ENCODE measurements around the gene LIPT1. TPM values are rescaled to one million over a fixed set of nuclear protein-coding genes. Genes with fewer than 3 reads are reported as not detected.
"Not testable (repeated sequence)": the region's sequence is repeated elsewhere in the genome, so short reads cannot be mapped to it uniquely, and the experiment has no call there.

Gene LIPT1
- total RNA-seq = 7.7 and 8.0 TPM in 2 replicates

DNA sequence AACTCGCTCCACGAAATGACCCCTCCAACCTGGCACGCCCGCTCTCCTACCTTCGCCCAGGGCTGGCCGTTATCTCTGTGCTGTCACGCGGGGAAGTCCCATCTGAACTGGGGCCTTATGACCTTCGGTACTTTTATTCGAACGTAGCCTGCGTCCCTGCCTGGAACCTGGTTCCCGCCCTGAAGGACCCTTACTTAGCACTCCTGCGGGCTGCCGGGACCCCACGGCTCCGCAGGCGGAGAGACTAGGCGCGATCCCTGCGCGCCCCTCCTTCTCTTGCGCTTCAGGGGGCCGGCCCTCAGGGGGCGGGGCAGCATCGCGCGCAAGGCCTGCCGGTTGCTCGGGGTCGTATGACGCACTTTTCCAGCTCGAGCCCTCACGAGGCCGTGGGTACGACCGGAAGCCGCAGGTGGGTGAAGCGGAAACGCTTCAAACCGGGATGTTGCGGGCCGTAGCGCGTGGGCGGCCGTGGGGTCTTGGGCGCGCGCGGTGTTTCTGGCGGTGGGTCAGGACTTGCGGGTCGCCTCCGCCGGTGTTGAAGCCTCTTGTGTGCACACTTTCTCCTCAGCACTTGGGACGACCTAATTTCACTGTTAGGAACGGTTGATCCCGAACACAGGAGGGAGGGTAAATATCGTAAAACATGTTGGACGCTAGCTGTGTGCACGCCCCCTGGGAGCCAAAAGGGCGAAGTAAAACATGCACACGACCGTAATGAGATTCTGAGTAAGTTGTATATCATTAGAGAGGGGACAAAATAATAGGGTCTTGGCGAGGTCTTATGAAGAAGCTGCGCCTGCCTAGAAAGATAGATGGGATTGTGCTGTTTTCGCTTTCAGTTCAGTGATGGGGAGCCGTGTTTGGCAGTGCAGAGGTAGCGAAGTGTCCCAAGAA, at the start of gene LIPT1, which contains the start of gene TSGA10:
Gene LIPT1 (plus strand): TSS at position 325 of the 894 bp plus-strand sequence. CDS start 6,991 bp downstream, outside the sequence.
Gene TSGA10 (minus strand): TSS at position 300 of the 894 bp plus-strand sequence. CDS start 45,503 bp downstream, outside the sequence.
- intact Hi-C loops (cut with micrococcal nuclease) = loop anchor here (1.0 to 10.0 kb wide), 5 partner anchors 14 to 700 kb away; partner anchors contain the start of genes C2orf15, MITD1, MRPL30 and REV1

DNA sequence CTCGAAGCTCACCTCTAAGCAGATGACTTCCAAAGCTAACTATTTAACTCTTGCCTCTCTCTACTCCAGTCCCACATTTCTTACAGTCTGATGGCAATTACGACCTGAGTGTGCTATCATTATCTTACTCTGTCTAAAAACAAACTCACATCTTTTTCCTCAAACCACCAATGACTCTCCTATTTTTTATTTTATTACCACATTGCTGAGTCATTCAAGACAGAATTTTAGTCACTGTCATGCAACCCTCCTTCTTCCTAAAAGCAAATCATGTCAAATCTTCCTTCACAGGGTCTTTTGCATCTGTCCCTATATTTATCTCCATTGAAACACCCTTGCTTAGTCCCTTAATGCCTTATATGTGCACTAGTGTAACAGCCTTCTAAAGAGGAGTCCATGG, 47.9 kb upstream of the LIPT1 start:
- intact Hi-C loops (cut with micrococcal nuclease) = no loop called here

DNA sequence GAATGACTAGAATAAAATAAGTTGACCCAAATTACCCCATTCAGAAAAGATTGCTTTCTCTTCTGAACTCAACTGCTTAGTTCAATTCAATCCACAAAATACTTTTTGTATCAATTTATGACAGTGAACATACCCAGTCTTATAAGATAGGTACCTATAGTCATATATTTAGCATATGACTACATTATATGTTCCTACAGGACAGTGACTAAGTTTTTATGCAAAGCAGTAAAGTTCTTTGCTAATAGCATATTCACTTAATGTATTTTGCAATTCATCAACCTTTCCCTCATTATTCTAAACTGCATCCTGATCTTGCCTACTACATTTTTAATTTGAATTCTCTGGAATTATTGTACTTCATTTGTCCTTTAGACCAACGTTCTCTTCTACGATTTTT, 43.5 kb upstream of the LIPT1 start:
- intact Hi-C loops (cut with micrococcal nuclease) = no loop called here

DNA sequence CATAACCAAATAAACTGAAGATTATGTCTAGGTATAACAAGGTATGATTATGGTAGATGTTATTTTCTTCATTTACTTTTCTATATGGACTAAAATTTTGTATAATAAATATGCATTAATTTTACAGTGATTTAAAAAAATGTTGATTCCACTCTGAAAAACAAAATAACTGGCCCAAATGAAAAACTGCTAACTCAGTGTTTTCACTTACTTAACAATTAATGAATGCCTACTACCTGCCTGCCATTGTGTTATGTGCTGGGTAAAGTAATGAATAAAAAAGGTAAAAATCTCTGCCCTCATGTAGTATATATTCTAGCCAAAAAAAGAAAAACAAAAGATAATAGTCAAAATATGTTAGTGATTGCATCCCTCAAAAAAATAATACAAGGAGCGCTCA, 42.8 kb upstream of the LIPT1 start:
- intact Hi-C loops (cut with micrococcal nuclease) = no loop called here

DNA sequence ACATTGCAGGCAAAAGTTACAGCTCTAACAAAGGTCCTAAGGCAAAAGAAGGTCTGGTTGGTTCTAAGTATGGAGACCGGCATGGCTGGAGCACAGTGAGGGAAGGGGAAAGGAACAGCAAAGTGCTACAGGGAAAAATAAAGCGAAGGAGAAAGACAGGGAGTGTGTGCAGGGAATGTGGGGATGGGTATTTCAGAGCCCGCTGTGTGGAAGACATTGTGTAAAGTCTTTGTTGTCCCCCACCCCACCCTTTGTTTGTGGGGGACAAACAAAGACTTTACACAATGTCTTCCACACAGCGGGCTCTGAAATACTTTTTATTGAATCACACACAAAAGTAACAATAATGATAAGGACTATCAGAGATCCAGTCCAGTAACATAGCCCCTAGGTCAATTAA, 42.1 kb upstream of the LIPT1 start:
- intact Hi-C loops (cut with micrococcal nuclease) = no loop called here

DNA sequence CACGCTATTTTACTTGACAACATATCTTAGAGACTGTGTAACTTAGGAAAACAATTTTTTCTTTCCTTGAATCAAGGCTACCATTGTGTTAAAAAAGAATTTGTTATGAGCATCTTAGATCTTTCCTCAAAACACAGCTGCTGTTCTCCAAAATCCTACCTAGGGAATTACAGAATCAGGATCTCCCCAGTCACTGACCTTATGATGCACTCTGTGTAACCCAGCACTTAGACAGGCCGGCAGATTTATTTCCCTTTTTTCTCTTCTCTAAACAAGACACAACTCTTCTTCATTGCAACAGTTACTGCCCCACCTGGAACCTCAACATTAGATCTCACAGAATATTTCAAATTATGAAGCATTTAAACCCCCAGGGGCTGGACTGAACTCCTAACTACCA, 26.8 kb upstream of the LIPT1 start:
- intact Hi-C loops (cut with micrococcal nuclease) = no loop called here

DNA sequence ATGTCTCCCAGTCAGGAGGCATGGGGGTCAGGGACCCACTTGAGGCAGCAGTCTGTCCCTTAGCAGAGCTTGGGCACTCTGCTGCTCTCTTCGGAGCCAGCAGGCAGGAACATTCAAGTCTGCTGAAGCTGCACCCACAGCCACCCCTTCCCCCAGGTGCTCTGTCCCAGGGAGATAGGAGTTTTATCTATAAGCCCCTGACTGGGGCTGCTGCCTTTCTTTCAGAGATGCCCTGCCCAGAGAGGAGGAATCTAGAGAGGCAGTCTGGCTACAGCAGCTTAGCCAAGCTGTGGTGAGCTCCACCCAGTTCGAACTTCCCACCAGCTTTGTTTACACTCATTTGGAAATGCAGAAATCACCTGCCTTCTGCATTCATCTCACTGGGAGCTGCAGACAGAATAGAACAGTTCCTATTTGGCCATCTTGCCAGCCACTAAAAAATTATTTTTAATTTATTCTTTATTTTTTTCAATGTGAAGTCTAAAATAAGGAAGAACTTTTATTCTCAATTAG, 19.7 kb upstream of the LIPT1 start:
- intact Hi-C loops (cut with micrococcal nuclease) = not testable (repeated sequence)

DNA sequence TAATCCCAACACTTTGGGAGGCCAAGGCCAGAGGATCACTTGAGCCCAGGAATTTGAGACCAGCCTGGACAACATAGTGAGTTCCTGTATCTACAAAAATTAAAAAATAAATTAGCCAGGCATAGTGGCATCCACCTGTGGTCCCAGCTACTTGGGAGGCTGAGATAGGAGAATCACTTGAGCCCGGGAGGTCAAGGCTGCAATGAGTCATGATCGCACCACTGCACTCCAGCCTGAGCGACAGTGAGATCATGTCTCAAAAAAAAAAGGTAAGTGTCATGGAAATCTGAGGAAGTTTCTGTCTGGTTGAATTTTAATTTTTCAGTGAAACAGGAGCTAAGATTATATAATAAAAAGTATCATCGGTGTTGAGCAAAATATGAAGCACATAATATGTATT, 15.8 kb upstream of the LIPT1 start:
- intact Hi-C loops (cut with micrococcal nuclease) = no loop called here

DNA sequence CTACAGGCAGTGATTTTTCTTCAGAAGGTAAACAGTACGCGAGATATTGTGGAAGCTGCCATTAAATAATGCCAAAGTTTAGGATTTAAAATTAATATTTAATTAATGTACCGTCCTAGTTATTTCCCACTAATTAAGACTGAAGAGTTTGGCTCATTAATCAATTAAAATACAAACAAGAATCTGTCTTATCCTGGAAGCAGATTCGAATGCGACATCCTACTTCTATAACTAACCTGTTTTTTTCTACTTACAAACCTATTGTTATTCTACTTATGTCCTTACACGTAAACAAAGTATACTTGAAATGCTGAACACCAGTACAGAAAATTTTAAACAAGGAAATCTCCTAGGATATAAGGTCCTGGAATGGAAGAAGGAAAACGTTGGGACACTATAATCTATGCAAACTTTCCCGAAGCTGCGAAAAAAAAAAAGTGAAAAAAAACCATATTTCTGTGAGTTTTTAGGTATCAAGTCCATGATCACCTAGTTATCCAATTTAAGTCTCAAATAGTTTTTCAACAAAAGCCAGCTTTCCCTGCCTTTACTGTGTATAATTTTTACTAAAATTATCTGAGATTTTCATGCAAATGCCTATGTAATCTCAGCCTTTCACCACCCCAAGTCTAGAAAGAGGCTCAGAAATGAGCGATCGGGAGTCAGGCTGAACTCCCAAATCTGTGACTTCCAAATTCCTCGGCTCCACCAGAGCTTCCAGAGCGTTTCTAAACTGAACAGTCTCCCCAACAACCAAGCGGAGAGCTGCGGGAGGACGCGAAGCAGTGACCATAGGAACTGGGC, 14.5 kb upstream of the LIPT1 start:
- intact Hi-C loops (cut with micrococcal nuclease) = loop anchor here (10.0 kb wide), 1 partner anchor 505 kb away; no protein-coding TSS in a partner anchor

DNA sequence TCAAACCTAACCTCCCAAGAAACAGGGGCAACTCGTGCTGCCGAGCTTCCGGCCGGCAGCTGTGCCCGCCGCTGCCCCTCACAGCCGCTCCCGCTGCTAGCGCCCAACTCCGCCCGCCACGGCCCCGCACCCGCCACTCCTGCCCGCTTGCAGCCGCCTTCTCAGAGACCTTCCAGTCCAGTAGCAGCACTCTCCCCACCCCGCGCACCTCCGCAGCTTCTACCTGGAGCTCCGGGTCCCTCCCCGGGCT, 14.0 kb upstream of the LIPT1 start:
- intact Hi-C loops (cut with micrococcal nuclease) = loop anchor here (1.0 to 10.0 kb wide), 4 partner anchors 14 to 506 kb away; partner anchors contain the start of genes LIPT1, MITD1, MRPL30 and TSGA10

DNA sequence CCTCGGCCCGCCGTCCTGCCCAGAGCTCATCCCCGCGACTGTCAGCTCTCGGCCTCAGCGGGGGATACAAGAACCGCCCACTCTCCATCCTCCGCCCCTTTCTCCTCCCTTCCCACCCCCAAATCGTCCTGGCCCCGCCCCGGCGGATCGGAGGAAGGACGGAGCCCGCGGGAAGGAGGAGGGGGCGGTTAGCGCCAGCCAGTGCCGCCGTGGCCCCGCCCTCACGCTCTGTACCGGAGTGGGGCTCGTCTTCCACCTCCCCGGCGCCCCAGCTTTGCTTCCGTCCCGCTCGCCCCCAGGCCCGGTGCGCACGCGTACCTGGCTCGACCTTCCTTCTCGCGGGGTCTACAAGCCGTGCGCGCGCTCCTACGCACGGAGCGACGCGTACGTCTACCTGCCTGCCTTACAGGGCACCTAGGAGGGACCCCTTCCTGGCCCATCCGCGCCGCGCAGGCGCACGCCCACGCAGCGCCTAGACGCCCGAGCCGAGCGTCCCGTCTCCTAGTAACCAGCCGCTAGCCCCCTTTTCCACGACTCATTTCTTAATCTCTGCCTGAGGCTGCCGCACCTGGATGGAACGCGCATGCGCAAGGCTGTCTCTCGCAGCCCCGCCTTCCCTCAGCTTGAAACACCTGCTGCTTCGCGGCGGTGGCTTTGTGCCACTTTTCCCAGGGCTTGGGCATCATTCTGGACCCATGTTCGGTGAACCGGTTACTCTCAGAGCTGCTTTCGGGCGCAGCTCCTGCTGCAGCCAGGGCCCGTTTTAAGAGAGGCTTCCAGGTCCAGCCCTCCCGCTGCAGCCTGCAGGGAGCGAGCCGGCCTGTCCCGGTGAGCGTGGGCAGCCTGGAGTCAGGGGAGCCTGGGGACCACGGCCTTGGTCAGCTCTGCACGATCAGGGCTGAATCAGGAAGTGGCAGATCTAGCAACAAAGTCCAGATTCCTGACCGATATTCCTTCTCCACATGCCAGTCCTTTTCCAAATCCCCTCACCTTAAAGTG, 13.4 kb upstream of the LIPT1 start, which contains the start of gene C2orf15:
Gene C2orf15 (plus strand): TSS at position 598 of the 999 bp plus-strand sequence. CDS start 8,852 bp downstream, outside the sequence.
- intact Hi-C loops (cut with micrococcal nuclease) = loop anchor here (1.0 to 10.0 kb wide), 4 partner anchors 13 to 507 kb away; partner anchors contain the start of genes LIPT1, MITD1, MRPL30 and TSGA10

DNA sequence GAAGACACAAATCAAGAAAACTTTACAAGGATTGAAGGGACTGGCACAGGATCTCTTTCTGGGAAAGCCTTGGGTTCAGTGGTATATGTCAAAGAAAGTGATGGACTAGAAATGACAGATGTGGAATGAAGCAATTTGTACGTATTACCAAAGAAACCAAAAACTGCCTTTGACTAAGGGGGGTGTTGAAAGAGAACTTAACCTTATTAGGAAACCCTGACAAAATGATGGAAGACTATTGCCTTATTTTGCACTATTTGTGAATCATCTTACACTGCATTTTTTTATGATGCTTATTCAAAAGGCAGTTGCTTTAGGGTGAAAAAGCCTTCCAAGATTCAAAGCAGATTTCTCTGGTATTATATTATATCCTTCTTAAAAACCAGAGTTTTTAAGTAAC, 4.1 kb upstream of the LIPT1 start:
- intact Hi-C loops (cut with micrococcal nuclease) = loop anchor here (10.0 kb wide), 2 partner anchors 344 to 696 kb away; partner anchors contain the start of gene REV1

DNA sequence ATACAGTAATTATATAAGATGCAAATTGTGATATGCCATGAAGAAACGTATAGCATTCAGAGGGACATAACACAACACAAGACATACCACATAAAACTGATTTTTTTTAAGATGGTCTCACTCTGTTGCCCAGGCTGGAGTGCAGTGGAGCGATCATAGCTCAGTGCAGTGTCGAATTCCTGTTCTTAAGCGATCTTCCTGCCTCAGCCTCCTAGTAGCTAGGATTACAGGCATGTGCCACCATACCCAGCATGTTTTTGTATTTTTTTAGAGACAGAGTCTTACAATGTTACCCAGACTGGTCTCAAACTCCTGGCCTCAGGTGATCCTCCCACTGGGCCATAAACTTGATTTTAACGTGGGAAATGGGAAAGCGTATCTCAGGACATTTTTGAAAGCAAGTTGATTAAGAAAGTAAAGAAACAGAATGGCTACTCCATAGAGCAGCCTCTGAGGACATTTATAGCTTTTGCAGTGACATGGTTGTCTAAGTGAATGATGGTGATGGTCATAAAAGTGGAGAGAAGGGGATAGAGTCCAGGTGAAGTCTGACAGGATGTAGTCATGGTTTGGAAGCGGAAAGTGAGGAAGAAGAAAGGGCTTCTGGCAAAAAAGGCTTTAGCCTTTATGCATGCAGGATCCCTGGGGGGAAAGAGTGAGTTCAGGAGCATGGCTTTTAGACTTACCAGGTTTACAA, 2.4 kb upstream of the LIPT1 start:
- intact Hi-C loops (cut with micrococcal nuclease) = loop anchor here (10.0 kb wide), 2 partner anchors 342 to 698 kb away; partner anchors contain the start of gene REV1

DNA sequence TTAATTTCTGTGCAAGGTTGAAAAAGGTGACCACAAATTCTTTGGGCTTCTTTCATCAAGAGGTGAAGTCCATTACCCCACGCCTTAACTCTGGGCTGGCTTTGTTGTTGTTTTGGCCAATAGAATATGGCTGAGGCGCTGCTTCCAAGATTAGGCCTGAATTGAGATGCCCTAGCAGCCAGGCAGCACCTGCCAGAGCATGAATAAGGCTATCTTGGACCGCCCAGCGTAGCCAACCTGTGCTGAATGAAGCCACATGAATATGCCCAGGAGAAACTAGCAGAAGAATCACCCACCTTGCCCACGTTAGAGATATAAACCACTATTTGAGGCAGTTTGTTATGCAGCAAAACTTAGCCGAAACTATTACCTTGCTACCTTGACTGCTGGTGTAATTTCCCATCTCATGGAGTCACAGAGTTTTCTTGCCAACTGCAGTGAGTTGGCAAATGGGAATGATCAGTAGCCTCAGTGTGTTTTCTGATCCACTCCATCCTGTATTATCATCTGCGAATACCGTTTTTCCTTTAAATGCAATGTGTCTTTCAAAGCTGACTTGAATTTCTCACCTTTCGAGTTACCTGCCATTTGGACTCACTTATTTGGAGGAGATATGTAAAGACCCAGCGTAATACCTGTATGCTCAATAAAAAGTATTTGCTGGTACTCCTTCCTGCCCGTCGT, 704 bp upstream of the LIPT1 start:
- intact Hi-C loops (cut with micrococcal nuclease) = loop anchor here (1.0 to 10.0 kb wide), 3 partner anchors 13 to 699 kb away; partner anchors contain the start of genes C2orf15 and REV1

DNA sequence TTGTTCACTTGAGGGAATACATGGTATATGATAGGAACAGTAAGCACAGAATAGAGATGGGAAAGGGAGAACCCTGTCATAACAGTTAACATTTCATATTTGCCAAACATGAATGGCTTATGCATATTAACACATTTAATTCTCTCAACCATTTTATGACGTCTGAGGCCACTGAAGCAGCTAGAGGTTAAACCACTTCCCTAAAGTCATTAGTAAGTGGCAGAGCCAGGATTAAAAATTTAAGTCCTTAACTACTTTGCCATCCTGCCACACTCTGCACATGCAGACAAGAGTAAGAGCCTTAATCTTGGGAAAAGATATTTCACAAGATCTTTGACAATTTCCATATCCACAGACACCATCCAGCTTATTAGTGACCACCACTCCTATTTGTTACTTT, 2.1 kb downstream of the LIPT1 start:
- intact Hi-C loops (cut with micrococcal nuclease) = loop anchor here (10.0 kb wide), 2 partner anchors 338 to 702 kb away; partner anchors contain the start of gene REV1

DNA sequence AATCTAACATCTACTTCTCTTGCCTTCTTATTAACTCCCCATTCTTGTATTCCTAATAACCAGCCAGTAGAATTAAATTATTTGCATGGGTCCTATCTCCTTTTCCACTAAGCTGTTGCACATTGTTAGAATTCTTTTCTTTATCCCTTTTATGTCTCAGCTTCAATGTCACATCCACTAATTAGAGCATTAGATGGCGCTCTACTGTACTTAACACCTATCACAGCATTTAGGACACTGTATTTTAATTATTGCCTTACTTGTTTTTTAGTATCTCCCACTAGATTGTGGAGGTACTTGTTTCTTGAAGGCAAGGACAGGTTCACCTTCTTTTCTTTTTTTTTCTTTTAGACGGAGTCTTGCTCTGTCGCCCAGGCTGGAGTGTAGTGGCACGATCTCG, 3.8 kb downstream of the LIPT1 start:
- intact Hi-C loops (cut with micrococcal nuclease) = loop anchor here (10.0 kb wide), 2 partner anchors 336 to 704 kb away; partner anchors contain the start of gene REV1

DNA sequence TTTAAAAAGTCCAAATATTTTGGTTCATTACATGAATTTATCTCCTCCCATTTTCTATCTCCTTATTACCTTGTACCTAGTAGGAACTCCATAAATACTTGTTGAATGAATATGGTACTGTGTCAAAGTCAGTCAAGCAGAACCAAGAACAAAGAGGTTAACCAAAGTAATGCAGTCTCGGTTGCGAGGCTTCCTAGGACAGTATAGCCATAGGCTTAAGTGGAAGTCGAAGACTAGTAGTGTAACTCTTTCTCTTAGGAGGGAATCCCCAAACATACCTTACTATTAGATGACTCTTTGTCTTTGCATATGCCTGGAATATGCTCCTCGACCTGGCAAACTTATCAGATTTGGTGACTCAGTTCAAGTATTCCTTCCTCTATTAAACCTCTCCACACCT, 4.8 kb downstream of the LIPT1 start:
- intact Hi-C loops (cut with micrococcal nuclease) = loop anchor here (10.0 kb wide), 2 partner anchors 335 to 705 kb away; partner anchors contain the start of gene REV1

DNA sequence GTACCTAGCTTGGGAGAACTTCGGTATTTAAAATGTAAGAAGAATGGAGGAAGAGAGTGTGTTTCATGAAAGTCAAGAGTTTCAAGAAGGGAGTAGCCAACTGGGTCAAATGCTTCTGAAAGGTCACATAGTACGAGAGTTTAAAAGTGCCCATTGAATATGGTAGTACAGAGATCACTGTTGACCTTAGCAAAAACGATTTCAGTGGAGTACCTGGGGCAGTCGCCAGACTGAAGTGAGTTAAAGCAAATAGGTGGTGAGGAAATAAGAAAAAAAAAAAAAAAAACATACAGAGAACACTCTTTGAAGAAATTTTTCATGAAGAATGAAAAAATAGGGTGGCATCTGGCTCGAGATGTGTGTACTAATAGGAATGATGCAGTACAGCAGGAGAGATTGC, 11.5 kb downstream of the LIPT1 start:
- intact Hi-C loops (cut with micrococcal nuclease) = no loop called here

DNA sequence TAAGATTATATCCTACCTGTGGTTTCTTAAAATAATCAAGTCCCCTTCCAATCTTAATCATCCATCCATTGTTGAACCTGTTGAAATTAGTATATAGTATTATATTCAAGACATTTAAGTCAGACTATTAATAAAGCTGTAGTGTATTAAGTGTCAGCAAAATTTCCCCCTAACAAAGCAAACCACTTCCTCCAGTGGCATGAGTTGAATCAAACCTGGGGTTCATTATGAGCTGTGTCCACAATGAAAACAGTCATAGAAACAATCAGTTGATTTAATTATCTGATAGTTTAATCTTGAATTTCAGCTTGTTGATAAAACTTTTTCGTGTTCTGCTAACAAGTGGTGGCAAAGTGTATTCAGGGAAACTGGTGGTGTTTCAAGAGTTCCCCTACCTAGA, 14.8 kb downstream of the LIPT1 start:
- intact Hi-C loops (cut with micrococcal nuclease) = no loop called here

Measured in T-helper 2 cell treated with Interferon-gamma antibody and Interleukin-4, amounts not matched to agents 100 ng/mL and 5 ng/mL, for 36 hours (primary cell).